GM23248 (cell line): Measurements from ENCODE around the gene LTB4R.

Experiments used
- EZH2 ChIP-seq: fragments of 200-600 bp; sonication (generic); IDR thresholded peaks from 2 replicates; pipeline ENCODE4 v1.6.1; 2018; ENCODE audit warnings: antibody characterized with exemption, mild to moderate bottlenecking; ENCODE audit not compliant: insufficient read depth, poor library complexity, severe bottlenecking
- EZH2phosphoT487 ChIP-seq: fragments of 200-600 bp; sonication (generic); IDR thresholded peaks from 2 replicates; pipeline ENCODE4 v1.6.1; 2018; ENCODE audit warnings: antibody characterized with exemption, moderate library complexity, mild to moderate bottlenecking, low read depth; ENCODE audit not compliant: insufficient read depth

- TF ChIP-seq EZH2 (no peak), EZH2phosphoT487 (no peak)
Observed at GRCh38 chr14:24283796-24284460, 27.4 kb upstream of the LTB4R start.
